Transverse colon (tissue), 4 donors: Measurements from ENCODE around the gene PRSS23. TPM values are rescaled to one million over a fixed set of nuclear protein-coding genes. Genes with fewer than 3 reads are reported as not detected.
A peak's percentile ranks its signal among the peaks of the same experiment; 100 is the strongest.

ENCODE experiments used
- DNase-seq: peaks from one replicate; pipeline ENCODE4 v3.0.0-alpha.2; 2019
- H3K27ac ChIP-seq, 4 donors: fragments of 200-600 bp; sonication (generic); 2 replicates each; pipeline ENCODE4 v1.5.1; 2016 to 2018; ENCODE audit warnings: inconsistent platforms in 4 of 4
- H3K27me3 ChIP-seq: fragments of 200-600 bp; sonication (generic); 2 replicates; pipeline ENCODE4 v1.5.1; 2017; ENCODE audit warnings: inconsistent platforms
- H3K36me3 ChIP-seq, 4 donors: fragments of 200-600 bp; sonication (generic); 2 replicates each; pipeline ENCODE4 v1.5.1; 2017 to 2019; ENCODE audit warnings: inconsistent platforms in 4 of 4
- H3K4me1 ChIP-seq, 4 donors: fragments of 200-600 bp; sonication (generic); 2 replicates each; pipeline ENCODE4 v1.5.1; 2017 to 2020; ENCODE audit warnings: inconsistent platforms in 4 of 4
- H3K4me3 ChIP-seq, 4 donors: fragments of 200-600 bp; sonication (generic); 1 replicate in 1 of 4; 2 replicates in 3 of 4; pipeline versions ENCODE4 v1.5.1 to v1.6.1; 2017 to 2019; ENCODE audit warnings: inconsistent platforms in 4 of 4
- H3K9me3 ChIP-seq, 2 donors: fragments of 200-600 bp; sonication (generic); 2 replicates each; pipeline ENCODE4 v1.5.1; 2017 to 2019; ENCODE audit warnings: inconsistent platforms in 2 of 2
- CTCF ChIP-seq, 5 experiments: fragments of 200-600 bp in 3 of 5; fragments of 450-650 bp in 2 of 5; sonication (generic) in 3 of 5; IDR thresholded peaks; 1 replicate in 2 of 5; 2 replicates in 3 of 5; pipeline ENCODE4 v1.5.1; 2016 to 2017; ENCODE audit warnings: antibody characterized with exemption in 5 of 5, inconsistent platforms in 3 of 5, mild to moderate bottlenecking in 2 of 5, moderate library complexity in 1 of 5
- EP300 ChIP-seq: sonication (generic); formaldehyde crosslinking; IDR thresholded peaks from one replicate; pipeline ENCODE4 v1.6.1; 2017; ENCODE audit warnings: antibody characterized with exemption, low read depth
- POLR2A ChIP-seq: fragments of 450-650 bp; IDR thresholded peaks from one replicate; pipeline ENCODE4 v1.6.1; 2016; ENCODE audit warnings: antibody characterized with exemption, mild to moderate bottlenecking, moderate library complexity
- POLR2AphosphoS5 ChIP-seq, 3 donors: sonication (generic); formaldehyde crosslinking; IDR thresholded peaks; one replicate each; pipeline ENCODE4 v1.6.1; 2016; ENCODE audit warnings: antibody characterized with exemption in 3 of 3
- WGBS, 2 donors: methylation state at CpG; one replicate each; pipeline ENCODE4 v1.1.5; 2018; ENCODE audit warnings: low coverage in 1 of 2; 5-methylcytosine and 5-hydroxymethylcytosine counted together
- in situ Hi-C, 4 donors: fragments of 200-750 bp; cut with MboI; loops; one replicate each; pipeline versions ENCODE4 v1.15.0 to v1.15.1; 2017; ENCODE audit warnings: low sequenced_read_pairs in 3 of 4, low pct_ligation_motif_present in 1 of 4, low pct_unique_long_range_greater_than_20kb in 1 of 4
- intact Hi-C: fragments of 100-400 bp; cut with DNase I; formaldehyde crosslinking; loops from one replicate; pipeline ENCODE4 v1.15.1; 2023; ENCODE audit warnings: low total_unique reads
- total RNA-seq, 4 donors: library from RNA; depleted of rRNA; stranded (reverse); fragments of >200 nt; gene quantifications; one replicate each; pipeline ENCODE4 v1.1.0, GENCODE V29; 2016

PRSS23 gene
- total RNA-seq = 100 to 1,000 TPM in 1 of 4 donors, 10 to 100 TPM in 3; 48.8 to 220 (median 49.7) TPM

GRCh38 chr11:86800076-86800959, at the start of gene PRSS23:
Gene PRSS23 (plus strand): TSS chr11:86800542. CDS start chr11:86807644, 7,102 bp downstream.
- H3K9me3 ChIP-seq = no peaks in the 10 kb centered on the region
- no peaks in the 10 kb centered on the region for H3K36me3 ChIP-seq
- peak; percentile 77 for DNase-seq
- TF ChIP-seq POLR2AphosphoS5 (IDR thresholded peaks at IDR 0.05) (peak; percentile 48 to 82 (median 59)), EP300 (no peak), CTCF (IDR thresholded peaks at IDR 0.05) (no peak), POLR2A (peak; percentile 33)
- peak within 1 kb of the TSS; percentile 79 to 90 (median 86) for H3K27ac ChIP-seq
- peak within 1 kb of the TSS; percentile 63 to 79 (median 76) for H3K4me3 ChIP-seq
- peaks cover 4 to 39% (median 8%) of the 10 kb centered on the region in 4 donors for H3K4me1 ChIP-seq
- in situ Hi-C loops = loop anchor here in 1 of 4 donors (25.0 kb wide), 1 partner anchor 188 kb away; no protein-coding TSS in a partner anchor
- intact Hi-C loops = loop anchor here (5.0 to 10.0 kb wide), 2 partner anchors 133 to 176 kb away; no protein-coding TSS in a partner anchor
- no peaks in the 10 kb centered on the region for H3K27me3 ChIP-seq
- 1% methylated on average over 83 of the region's 97 CpGs; no CpG with 5 or more reads in 1 of the 2 donors for WGBS, 2 donors

GRCh38 chr11:86753459-86753858, 46.9 kb upstream of the PRSS23 start:
- DNase-seq = no peak
- TF ChIP-seq POLR2AphosphoS5 (IDR thresholded peaks at IDR 0.05) (no peak), POLR2A (no peak), CTCF (IDR thresholded peaks at IDR 0.05) (no peak), EP300 (no peak)

GRCh38 chr11:86755146-86755545, 45.2 kb upstream of the PRSS23 start:
- Histone ChIP-seq H3K27me3 (no peaks in the 10 kb centered on the region), H3K36me3 (no peaks in the 10 kb centered on the region), H3K27ac (no peak overlapping the region), H3K4me1 (no peaks in the 10 kb centered on the region), H3K4me3 (no peak overlapping the region), H3K9me3 (no peaks in the 10 kb centered on the region)
- TF ChIP-seq POLR2A = no peak
- DNase-seq = no peak
- in situ Hi-C loops = no loop called here
- intact Hi-C loops = no loop called here

More at GRCh38 chr11:86753459-86753858, 46.9 kb upstream of the PRSS23 start:
- Histone ChIP-seq H3K4me3 (no peak overlapping the region), H3K4me1 (no peaks in the 10 kb centered on the region), H3K27me3 (no peaks in the 10 kb centered on the region), H3K36me3 (no peaks in the 10 kb centered on the region), H3K27ac (no peak overlapping the region), H3K9me3 (no peaks in the 10 kb centered on the region)
- intact Hi-C loops = no loop called here
- WGBS, 2 donors = 20 to 24% methylated on average over 1 to 3 of the region's 3 CpGs
- in situ Hi-C loops = no loop called here

GRCh38 chr11:86758171-86758570, 42.2 kb upstream of the PRSS23 start:
- TF ChIP-seq EP300 (no peak), POLR2A (no peak), POLR2AphosphoS5 (IDR thresholded peaks at IDR 0.05) (no peak), CTCF (IDR thresholded peaks at IDR 0.05) (no peak)
- WGBS, 2 donors = 76% methylated on average over 1 of the region's 1 CpG; no CpG with 5 or more reads in 1 of the 2 donors
- H3K27me3 ChIP-seq = no peaks in the 10 kb centered on the region
- H3K4me1 ChIP-seq = no peaks in the 10 kb centered on the region
- DNase-seq = no peak
- no peaks in the 10 kb centered on the region for H3K9me3 ChIP-seq
- in situ Hi-C loops (no loop called here), intact Hi-C loops (no loop called here)
- H3K36me3 ChIP-seq = no peaks in the 10 kb centered on the region
- no peak overlapping the region for H3K27ac ChIP-seq
- H3K4me3 ChIP-seq = no peak overlapping the region
